GM10847 (cell line): ENCODE results near the gene EPB41L4A.

ENCODE experiments used
- POLR2A ChIP-seq: IDR thresholded peaks from 2 replicates; pipeline ENCODE4 v1.6.1; 2011; ENCODE audit not compliant: insufficient read length; ENCODE audit errors: extremely low read depth

Gene EPB41L4A

DNA sequence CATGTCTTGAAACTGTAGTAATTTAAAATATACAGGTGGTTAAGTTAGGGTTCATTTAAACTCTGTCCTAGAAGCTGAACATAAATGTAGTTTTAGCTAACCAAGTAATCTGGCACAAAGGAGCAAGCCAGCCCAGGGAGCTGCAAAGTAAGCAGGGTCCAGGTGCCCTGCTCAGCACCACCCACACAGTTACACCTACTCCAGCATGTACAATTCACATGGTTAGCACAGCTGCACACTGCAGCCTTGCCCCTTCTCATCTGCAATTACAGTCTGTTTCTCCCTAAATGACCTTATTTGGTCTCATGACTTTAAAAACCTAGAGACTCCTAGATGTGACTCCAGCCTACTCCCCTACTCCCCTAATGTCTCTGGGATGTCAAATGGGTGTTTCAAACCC is 128.4 kb downstream of the EPB41L4A start:
- TF ChIP-seq POLR2A, result no peak

GRCh38 chr5:112289465-112289864 is 129.6 kb downstream of the EPB41L4A start:
- no peak for TF ChIP-seq POLR2A

DNA sequence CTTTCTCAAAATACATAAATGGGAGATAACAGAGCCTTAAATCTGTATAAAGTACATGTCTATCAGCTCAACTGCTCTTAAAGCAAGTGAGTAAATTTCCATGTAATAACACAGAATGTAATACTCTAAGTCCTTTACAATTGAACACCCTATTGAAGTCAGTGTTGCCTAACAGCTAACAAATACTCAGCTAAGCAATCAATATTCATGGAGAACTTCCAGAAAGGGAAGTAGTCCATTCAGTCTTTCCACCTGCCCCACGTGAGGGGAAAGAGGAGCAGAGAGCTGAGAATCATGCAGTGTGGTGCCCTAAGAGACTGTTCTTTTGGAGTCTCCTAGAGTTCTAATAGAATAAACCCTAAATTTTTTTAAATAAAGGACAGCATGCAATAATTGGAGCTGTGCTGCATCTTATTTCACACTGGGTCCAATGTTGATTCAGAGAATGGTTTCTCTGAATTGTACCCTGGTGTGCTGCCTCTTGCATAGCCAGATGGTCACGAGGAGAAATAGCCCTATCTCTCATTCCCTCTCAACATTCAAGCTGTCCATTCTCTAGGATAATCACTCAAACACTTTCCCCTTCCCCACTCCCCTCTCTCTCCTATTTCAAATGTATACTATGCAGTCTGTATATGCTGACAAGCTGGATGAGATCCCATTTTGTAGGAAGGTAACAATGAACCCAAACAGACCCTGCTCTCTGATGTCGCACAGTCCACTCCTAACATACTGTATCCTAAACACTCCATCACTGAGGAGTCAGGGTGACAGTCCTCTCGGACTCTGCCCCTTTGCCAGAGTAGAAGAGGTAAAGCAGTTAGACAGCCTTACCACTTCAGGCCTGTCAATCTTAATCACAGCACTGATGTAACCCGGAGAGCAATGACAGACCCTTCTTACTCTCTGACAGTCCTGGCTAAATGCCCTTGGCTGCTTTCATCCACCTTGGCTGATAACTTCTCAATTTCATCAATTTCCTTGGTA is 134.8 kb downstream of the EPB41L4A start:
- no peak for TF ChIP-seq POLR2A

- no peak for TF ChIP-seq POLR2A
Measured at GRCh38 chr5:112283034-112283582, 136.0 kb downstream of the EPB41L4A start.

GRCh38 chr5:112279082-112279481 is 140.0 kb downstream of the EPB41L4A start:
- TF ChIP-seq POLR2A, result no peak

DNA sequence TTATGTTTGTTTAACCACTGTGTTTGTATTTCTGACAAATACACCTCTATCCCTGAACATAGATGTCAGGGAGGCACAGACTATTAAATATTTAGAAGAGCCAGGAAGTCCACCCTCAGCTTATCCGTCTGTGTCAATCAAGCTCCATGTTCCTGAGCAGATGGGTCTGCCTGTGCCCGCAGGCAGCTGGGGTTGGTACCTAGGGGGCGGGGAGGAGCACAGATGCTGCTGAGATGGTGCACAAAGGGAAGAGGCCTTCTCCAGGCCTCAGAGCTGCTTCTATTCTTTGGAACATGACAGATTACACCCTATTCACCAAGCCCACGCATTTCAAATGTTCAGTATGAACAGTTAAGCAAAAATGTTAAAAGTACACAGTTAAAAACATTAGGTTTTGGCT is 142.1 kb downstream of the EPB41L4A start:
- no peak for TF ChIP-seq POLR2A

DNA sequence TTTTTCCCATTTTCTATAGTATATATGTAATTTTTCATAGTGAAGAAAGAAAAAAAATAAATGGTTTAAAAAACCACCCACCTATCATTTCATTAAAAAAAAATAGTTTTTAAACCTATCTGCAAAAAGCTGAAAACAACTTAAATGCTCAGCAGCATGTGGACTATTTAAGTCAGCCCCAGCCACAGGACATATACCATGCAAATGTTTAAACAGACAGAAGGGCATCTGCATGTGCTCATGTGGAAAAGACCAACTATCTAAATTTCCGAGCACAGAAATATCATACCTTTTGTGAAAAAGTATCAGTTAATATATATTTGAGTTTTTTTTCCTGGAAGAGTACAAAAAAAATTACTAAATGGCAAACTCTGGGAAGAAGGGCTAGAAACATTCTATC is 143.4 kb downstream of the EPB41L4A start:
- no peak for TF ChIP-seq POLR2A

GRCh38 chr5:112270299-112271293 is 148.5 kb downstream of the EPB41L4A start:
- TF ChIP-seq POLR2A, result no peak

GRCh38 chr5:112267231-112267630 is 151.8 kb downstream of the EPB41L4A start:
- TF ChIP-seq POLR2A, result no peak

GRCh38 chr5:112264666-112265065 is 154.4 kb downstream of the EPB41L4A start:
- TF ChIP-seq POLR2A, result no peak

GRCh38 chr5:112264151-112264550 is 154.9 kb downstream of the EPB41L4A start:
- no peak for TF ChIP-seq POLR2A

GRCh38 chr5:112263469-112263868 is 155.6 kb downstream of the EPB41L4A start:
- no peak for TF ChIP-seq POLR2A

DNA sequence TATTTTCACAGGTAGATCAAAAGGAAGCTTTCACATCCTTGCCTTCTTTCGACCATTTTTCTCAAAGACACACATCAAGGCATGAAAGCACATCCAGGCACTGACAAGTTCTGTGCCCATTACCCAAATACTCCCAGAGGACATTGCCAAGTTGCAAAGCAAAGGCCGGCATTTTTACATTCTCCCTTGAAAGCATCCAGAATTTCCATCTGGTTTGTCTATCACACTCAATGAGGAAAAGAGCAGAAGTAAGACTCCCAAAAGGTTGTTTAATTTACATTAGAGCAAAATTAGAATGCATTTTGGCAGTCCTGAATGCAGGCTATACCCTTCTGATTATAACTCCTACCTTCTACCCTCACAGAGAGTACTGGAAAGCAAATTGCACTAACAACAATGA is 160.5 kb downstream of the EPB41L4A start:
- TF ChIP-seq POLR2A, result no peak

DNA sequence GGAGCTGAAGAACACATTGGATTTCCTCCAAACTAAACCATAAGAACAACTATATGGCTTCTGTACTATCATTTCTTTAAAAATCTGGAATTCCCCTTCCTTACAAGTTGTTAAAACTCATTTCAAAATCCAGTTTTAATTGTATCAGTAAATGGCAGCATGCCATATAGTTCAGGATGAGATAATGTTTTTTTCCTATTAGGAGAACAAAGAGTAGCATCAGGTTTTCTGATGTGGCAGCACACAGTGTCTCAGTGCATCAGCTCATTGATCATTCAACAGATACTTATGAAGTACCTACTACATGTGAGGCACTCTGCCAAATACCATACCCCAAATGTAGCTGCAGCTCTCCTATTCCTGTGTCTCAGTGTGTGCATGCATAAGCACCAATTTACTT is 161.1 kb downstream of the EPB41L4A start:
- TF ChIP-seq POLR2A, result no peak

DNA sequence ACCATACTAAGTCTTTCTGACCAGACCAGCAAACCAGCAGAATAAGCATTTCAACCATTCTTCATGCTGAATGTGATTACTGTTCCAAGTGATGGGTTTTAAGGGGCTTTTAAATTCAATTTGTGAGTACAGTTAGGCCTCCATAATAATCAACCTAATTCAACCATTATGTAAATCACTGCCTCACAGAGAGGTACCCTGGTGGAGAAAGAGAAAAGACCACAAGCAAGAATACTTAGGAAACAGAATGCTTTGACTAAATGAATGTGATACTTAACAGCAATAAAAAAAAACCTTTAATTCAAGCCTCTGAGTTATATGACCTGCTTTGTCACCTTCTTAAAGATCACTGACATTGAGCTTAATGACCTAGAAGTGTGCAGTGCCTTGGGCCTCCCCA is 162.1 kb downstream of the EPB41L4A start:
- no peak for TF ChIP-seq POLR2A

DNA sequence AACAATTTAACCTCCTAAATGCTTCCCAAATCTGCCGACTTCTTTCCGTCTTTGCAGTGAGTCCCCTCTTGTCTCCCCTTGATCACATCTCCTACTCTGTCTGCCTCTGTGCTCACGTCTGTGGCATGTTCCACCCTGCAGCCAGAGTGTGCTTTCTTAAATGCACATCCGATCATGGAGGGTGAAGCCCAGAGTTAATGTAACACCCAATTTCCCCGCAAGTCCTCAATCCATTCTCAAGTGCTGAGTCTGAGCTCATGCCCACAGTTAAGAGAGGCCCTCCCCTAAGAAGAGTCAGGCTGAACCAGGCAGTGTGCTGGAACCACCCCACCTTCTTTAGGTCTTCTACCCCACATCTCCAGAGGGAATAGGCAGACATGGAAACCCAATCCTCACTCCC is 164.8 kb downstream of the EPB41L4A start:
- TF ChIP-seq POLR2A, result no peak
